HFF-Myc (cell line): ENCODE results near the gene PHF21B.
"Not testable (repeated sequence)": the region's sequence is repeated elsewhere in the genome, so short reads cannot be mapped to it uniquely, and the experiment has no call there.

Experiments
- DNase-seq: peaks from one replicate; pipeline ENCODE4 v3.0.0-alpha.2; 2011; ENCODE audit warnings: low read depth; ENCODE audit errors: extremely low read depth
- H3K4me3 ChIP-seq: replicated peaks from 2 replicates; pipeline ENCODE4 v1.5.1; 2011; ENCODE audit warnings: low read depth, mild to moderate bottlenecking, control low read depth, low read length
- TF ChIP-seq, protein P1 (sequence below): IDR thresholded peaks from 2 replicates; pipeline ENCODE4 v1.5.1; 2012; ENCODE audit warnings: mild to moderate bottlenecking, low read depth, low read length, control low read depth; ENCODE audit errors: missing control alignments

PHF21B gene

DNA sequence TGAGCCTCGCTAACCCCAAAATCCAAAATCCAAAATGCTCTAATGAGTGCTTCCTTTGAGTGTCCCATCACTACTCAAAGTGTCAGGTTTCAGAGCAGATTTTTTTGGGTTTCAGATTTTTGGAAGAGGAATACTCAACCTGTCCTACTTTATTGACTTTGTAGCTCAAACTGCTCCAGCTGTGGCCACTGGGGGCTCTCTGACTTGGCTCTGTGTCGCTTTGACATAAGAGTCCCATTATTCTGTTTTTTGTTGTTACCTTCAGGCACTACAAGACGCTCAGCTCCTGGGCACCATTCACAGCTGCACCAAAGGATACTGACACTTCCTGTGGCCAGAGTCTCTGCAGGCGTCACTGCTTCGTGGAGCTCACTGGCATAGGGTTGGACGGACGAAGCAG, 41.1 kb downstream of the PHF21B start:
- H3K4me3 ChIP-seq = no peak overlapping the region
- TF ChIP-seq, protein P1, sequence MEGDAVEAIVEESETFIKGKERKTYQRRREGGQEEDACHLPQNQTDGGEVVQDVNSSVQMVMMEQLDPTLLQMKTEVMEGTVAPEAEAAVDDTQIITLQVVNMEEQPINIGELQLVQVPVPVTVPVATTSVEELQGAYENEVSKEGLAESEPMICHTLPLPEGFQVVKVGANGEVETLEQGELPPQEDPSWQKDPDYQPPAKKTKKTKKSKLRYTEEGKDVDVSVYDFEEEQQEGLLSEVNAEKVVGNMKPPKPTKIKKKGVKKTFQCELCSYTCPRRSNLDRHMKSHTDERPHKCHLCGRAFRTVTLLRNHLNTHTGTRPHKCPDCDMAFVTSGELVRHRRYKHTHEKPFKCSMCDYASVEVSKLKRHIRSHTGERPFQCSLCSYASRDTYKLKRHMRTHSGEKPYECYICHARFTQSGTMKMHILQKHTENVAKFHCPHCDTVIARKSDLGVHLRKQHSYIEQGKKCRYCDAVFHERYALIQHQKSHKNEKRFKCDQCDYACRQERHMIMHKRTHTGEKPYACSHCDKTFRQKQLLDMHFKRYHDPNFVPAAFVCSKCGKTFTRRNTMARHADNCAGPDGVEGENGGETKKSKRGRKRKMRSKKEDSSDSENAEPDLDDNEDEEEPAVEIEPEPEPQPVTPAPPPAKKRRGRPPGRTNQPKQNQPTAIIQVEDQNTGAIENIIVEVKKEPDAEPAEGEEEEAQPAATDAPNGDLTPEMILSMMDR = no peak
- DNase-seq = no peak

DNA sequence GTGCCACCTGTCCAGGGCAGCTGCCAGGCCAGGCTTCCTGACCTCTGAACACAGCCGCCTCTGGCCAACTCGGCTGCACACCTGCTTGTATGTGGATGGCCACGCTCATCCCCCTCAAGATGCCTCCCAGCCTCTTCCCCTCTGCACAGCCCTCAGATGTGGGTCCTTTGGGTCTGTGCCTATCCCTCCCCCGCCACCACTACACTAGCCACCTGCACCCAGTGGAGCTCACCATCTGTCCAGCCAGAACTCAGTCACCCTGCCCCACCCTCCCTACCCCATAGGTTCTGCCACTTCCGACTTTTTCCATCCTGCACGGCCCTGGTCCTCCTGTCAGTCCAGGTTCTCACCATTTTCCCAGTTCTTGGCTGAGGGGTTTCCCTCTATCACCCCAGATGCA, 44.6 kb downstream of the PHF21B start:
- DNase-seq = no peak
- H3K4me3 ChIP-seq = no peak overlapping the region
- TF ChIP-seq, protein P1 = no peak

DNA sequence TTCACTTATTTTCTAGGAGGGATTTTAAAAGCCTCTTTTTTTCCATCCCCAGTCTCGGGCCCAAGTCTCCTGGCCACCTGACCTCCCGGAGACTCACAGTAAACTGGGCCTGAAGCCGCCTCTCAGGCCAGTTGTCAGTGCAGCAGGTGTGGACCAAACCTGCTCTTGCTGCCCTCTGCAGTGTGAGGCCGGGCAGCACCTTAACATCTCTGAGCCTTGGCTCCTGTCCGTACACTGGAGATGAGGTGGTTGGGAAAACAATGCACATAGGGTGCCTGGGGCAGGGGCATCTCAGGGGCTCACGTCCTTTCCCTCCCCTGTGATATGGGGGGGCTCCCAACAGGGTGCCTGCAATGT, 45.1 kb downstream of the PHF21B start:
- H3K4me3 ChIP-seq = no peak overlapping the region
- DNase-seq = no peak
- TF ChIP-seq, protein P1 = no peak

DNA sequence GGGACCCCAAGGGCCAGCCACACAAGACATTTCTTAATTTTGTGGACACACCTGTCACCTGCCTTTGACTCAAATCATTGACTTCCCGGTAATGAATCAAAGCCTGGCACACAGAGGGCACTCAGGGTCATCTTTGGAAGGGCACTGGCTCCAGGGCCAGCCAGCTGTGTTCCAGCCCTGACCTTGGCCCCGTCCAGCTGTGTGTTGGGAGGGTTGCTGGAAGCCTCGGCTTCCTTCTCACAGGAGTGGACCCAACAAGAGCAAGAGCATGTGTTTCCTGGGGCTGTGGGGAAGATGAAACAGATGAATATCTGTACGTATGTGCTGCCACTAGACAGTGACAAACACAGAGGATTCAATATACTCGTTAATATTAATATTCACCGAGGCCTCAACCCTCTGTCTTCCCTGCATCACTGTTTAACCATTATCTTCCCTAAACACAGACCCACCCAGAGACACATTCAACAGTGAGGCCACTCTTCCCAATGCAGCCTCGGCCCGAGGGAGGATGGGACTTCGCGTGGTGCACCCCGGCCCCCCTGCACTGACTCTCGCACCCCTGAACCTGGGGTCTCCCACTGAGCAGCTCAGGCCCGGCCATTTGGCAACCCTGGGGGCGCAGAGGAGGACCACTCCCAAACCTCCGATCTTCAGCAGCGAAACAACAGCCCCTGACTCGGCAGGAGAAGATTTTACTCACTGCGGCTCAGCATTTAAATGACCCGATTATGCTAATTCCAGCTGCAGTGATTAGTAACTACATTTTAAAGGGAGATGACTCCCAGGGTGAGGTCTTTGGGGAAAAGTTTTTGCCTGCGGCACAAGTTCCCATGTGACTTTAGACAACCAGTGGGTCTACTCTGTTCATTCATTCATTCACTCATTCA, 45.7 kb downstream of the PHF21B start:
- H3K4me3 ChIP-seq = no peak overlapping the region
- TF ChIP-seq, protein P1 = no peak
- no peak for DNase-seq

DNA sequence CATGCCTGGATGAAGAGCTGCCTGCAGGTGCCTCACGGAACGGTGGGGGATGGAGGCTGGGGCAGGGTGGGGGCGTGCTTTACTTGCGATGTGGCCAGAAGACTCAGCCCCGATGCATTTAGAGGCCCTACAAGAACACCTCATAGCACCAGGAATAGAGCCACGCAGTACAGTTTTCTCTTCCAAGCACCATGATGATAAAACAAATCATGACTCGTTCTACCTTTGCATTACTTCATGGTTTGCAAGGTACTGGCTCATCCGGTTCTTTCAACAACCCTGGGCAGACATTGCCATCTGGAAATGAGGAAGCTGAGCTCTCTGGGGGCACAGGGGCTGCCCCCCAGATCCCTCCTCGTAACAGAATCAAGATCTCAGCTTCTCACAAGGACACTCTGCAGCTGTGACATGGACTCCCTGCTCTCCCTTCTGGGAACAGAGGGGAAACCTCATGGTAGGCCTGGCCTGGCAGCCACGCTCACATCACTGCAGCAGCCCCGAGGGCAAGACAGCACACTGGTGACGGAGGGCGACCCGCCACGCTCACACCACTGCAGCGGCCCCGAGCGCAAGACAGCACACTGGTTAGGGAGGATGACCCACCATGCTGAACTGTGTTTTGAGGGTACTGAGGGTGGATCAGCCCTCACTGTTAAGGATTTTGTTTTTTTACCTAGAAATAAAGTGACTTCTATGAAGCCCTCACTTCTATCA, 46.9 kb downstream of the PHF21B start:
- TF ChIP-seq, protein P1 = no peak
- H3K4me3 ChIP-seq = no peak overlapping the region
- DNase-seq = no peak

DNA sequence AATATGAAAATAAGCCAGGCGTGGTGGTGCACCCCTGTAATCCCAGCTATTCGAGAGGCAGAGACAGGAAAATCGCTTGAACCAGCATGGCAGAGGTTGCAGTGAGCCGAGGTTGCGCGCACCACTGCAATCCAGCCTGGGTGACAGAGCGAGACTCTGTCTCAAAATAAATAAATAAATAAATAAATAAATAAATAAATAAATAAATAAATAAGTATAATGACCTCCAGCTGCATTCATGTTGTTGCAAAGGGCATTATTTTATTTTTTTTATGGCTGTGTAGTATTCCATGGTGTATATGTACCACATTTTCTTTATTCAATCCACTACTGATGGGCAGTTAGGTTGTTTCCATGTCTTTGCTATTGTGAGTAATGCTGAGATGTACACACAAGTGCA, 48.1 kb downstream of the PHF21B start:
- not testable (repeated sequence) for H3K4me3 ChIP-seq, DNase-seq
